ENCODE measurements around the gene SLC12A7. TPM values are rescaled to one million over a fixed set of nuclear protein-coding genes. Genes with fewer than 3 reads are reported as not detected.

Gene SLC12A7
- total and polyA plus RNA-seq, 2 of the 13 experiments (the other 11 are each of a cell fraction or from before 2014, with no cell fraction given): 14.0 to 18.5 TPM

GRCh38 chr5:1110307-1111240 lies 1.3 kb downstream of the SLC12A7 start (continued):
- TF ChIP-seq ZBTB14 (CRISPR knock-in tag; IDR thresholded peaks at IDR 0.05): no peak
- TF ChIP-seq AGO2 (optimal IDR thresholded peaks at IDR 0.05; ENCODE audit: low read depth, low read length): no peak
- TF ChIP-seq ZNF362 (CRISPR knock-in tag; IDR thresholded peaks at IDR 0.05; ENCODE audit: borderline replicate concordance): no peak
- peak; percentile 31; the same call in 1 of the 2 replicates for TF ChIP-seq ZNF556 (CRISPR knock-in tag; IDR thresholded peaks at IDR 0.05; ENCODE audit: borderline replicate concordance)
- no peak for TF ChIP-seq HNF4G (IDR thresholded peaks at IDR 0.05; ENCODE audit: borderline replicate concordance, low read depth, low read length)
- TF ChIP-seq HNF4G (CRISPR knock-in tag; IDR thresholded peaks at IDR 0.05; ENCODE audit: borderline replicate concordance, low read depth): no peak
- TF ChIP-seq ZNF790 (CRISPR knock-in tag; IDR thresholded peaks at IDR 0.05; ENCODE audit: borderline replicate concordance): no peak
- TF ChIP-seq ZNF598 (CRISPR knock-in tag; IDR thresholded peaks at IDR 0.05; ENCODE audit: borderline replicate concordance): 0 out of 2 replicates have a peak, but pooled peaks have one; percentile 28
- no peak for TF ChIP-seq DPF2 (CRISPR knock-in tag; IDR thresholded peaks at IDR 0.05; ENCODE audit: borderline replicate concordance, low read depth)
- TF ChIP-seq PCBP2 (optimal IDR thresholded peaks at IDR 0.05; ENCODE audit: low read depth, low read length, poor library complexity, severe bottlenecking): no peak
- no peak for TF ChIP-seq NCOA5 (CRISPR knock-in tag; IDR thresholded peaks at IDR 0.05)
- TF ChIP-seq ZNF766 (CRISPR knock-in tag; IDR thresholded peaks at IDR 0.05; ENCODE audit: borderline replicate concordance): no peak
- no peak for TF ChIP-seq ZBTB25 (CRISPR knock-in tag; IDR thresholded peaks at IDR 0.05)
- no peak for TF ChIP-seq NR2F2 (IDR thresholded peaks at IDR 0.05; ENCODE audit: borderline replicate concordance, low read depth)
- no peak for TF ChIP-seq ZNF660 (CRISPR knock-in tag; IDR thresholded peaks at IDR 0.05; ENCODE audit: borderline replicate concordance, low read depth)
- no peak for TF ChIP-seq HMGXB3 (CRISPR knock-in tag; IDR thresholded peaks at IDR 0.05; ENCODE audit: borderline replicate concordance)
- no peak for TF ChIP-seq ZNF75D (CRISPR knock-in tag; IDR thresholded peaks at IDR 0.05; ENCODE audit: borderline replicate concordance)
- TF ChIP-seq JUN (CRISPR knock-in tag; IDR thresholded peaks at IDR 0.05): no peak
